ENCODE data around the gene CRTC1.

GRCh38 chr19:18719541-18719940, 36.1 kb downstream of the CRTC1 start:
- TF ChIP-seq CTCF (IDR thresholded peaks at IDR 0.05) (no peak), POLR2A (IDR thresholded peaks at IDR 0.05) (no peak)

Data from heart left ventricle (tissue), 13 donors.